HFFc6 (cell line): Measurements from ENCODE around the gene GABBR2. TPM values are rescaled to one million over a fixed set of nuclear protein-coding genes. Genes with fewer than 3 reads are reported as not detected.

Source experiments
- DNase-seq: peaks from one replicate; pipeline ENCODE4 v3.0.0-alpha.2; 2018
- H3K27ac Mint-ChIP-seq: 2 replicates; pipeline ENCODE4 v1.8.0; 2020; ENCODE audit warnings: mild to moderate bottlenecking, mixed read lengths
- H3K27me3 Mint-ChIP-seq: 2 replicates; pipeline ENCODE4 v1.8.0; 2021; ENCODE audit warnings: mild to moderate bottlenecking, moderate library complexity, mixed read lengths; ENCODE audit not compliant: insufficient read depth
- H3K36me3 Mint-ChIP-seq: 2 replicates; pipeline ENCODE4 v1.8.0; 2021; ENCODE audit warnings: low read depth, mixed read lengths
- H3K4me1 Mint-ChIP-seq: 2 replicates; pipeline ENCODE4 v1.8.0; 2020; ENCODE audit warnings: low read depth, mixed read lengths
- H3K4me3 Mint-ChIP-seq: 2 replicates; pipeline ENCODE4 v1.8.0; 2020; ENCODE audit warnings: mild to moderate bottlenecking, moderate library complexity, mixed read lengths
- H3K9me3 Mint-ChIP-seq: 2 replicates; pipeline ENCODE4 v1.8.0; 2020; ENCODE audit warnings: mild to moderate bottlenecking, mixed read lengths
- CTCF ChIP-seq: fragments of 200-600 bp; sonication (generic); IDR thresholded peaks from 2 replicates; pipeline ENCODE4 v1.5.0; 2021; ENCODE audit warnings: antibody characterized with exemption, mild to moderate bottlenecking
- total RNA-seq, 6 experiments: library from RNA; stranded (reverse); fragmentation: NEBNext Ultra II Directional; extraction: Animal tissue kit (Norgen Biotek cat#: 25700); gene quantifications; 2 replicates in 1 of 6; 3 replicates in 5 of 6; pipeline ENCODE4 v1.2.3, GENCODE V29; 2021

GABBR2 gene
- total RNA-seq, 6 experiments from 2014 or later, result 3.1 to 9.3 (median 7.6) TPM

GRCh38 chr9:98494852-98495251 is 213.9 kb downstream of the GABBR2 start:
- H3K36me3 Mint-ChIP-seq, result peaks cover 12% of the 10 kb centered on the region
- 0 out of 2 replicates have a peak, but pooled peaks cover 2% of the 10 kb centered on the region for H3K27me3 Mint-ChIP-seq
- DNase-seq, result no peak
- no peak for TF ChIP-seq CTCF
- no peaks in the 10 kb centered on the region for H3K9me3 Mint-ChIP-seq
- peaks cover 27% of the 10 kb centered on the region for H3K4me1 Mint-ChIP-seq
- H3K27ac Mint-ChIP-seq, result no peak overlapping the region
- no peak overlapping the region for H3K4me3 Mint-ChIP-seq

- H3K4me3 Mint-ChIP-seq, result peak overlapping the region; percentile 41; the same call in 1 of the 2 replicates
- peaks cover 12% of the 10 kb centered on the region for H3K36me3 Mint-ChIP-seq
- H3K27me3 Mint-ChIP-seq, result no peaks in the 10 kb centered on the region
- no peaks in the 10 kb centered on the region for H3K9me3 Mint-ChIP-seq
- peak overlapping the region; percentile 76 for H3K27ac Mint-ChIP-seq
- TF ChIP-seq CTCF, result no peak
- peak; percentile 24 for DNase-seq
- H3K4me1 Mint-ChIP-seq, result peaks cover 57% of the 10 kb centered on the region
These were observed 216.9 kb downstream of the GABBR2 start for GRCh38 chr9:98491828-98492227.

GRCh38 chr9:98491231-98491651 is 217.5 kb downstream of the GABBR2 start:
- no peak for DNase-seq
- no peak overlapping the region; the same call in 1 of the 2 replicates for H3K4me3 Mint-ChIP-seq
- peaks cover 12% of the 10 kb centered on the region for H3K36me3 Mint-ChIP-seq
- TF ChIP-seq CTCF, result no peak
- no peaks in the 10 kb centered on the region for H3K9me3 Mint-ChIP-seq
- H3K27me3 Mint-ChIP-seq, result no peaks in the 10 kb centered on the region
- H3K27ac Mint-ChIP-seq, result peak overlapping the region; percentile 76
- H3K4me1 Mint-ChIP-seq, result peaks cover 63% of the 10 kb centered on the region

- Mint-ChIP-seq H3K36me3 (peaks cover 8% of the 10 kb centered on the region), H3K4me1 (peaks cover 88% of the 10 kb centered on the region), H3K9me3 (no peaks in the 10 kb centered on the region), H3K27me3 (no peaks in the 10 kb centered on the region), H3K27ac (peak overlapping the region; percentile 94), H3K4me3 (peak overlapping the region; percentile 59)
- DNase-seq, result peak; percentile 97
- TF ChIP-seq CTCF, result peak; percentile 70
These were observed 220.0 kb downstream of the GABBR2 start for GRCh38 chr9:98488571-98489312.

GRCh38 chr9:98485706-98486105 is 223.0 kb downstream of the GABBR2 start:
- Mint-ChIP-seq H3K27ac (peak overlapping the region; percentile 11; the same call in 1 of the 2 replicates), H3K4me1 (peaks cover 99% of the 10 kb centered on the region), H3K9me3 (no peaks in the 10 kb centered on the region), H3K36me3 (no peaks in the 10 kb centered on the region), H3K27me3 (no peaks in the 10 kb centered on the region; the same call in 1 of the 2 replicates), H3K4me3 (no peak overlapping the region)
- TF ChIP-seq CTCF, result no peak
- no peak for DNase-seq
